SH-SY5Y (cell line): ENCODE data around the gene SERPINI1.

Experiments used
- GATA2 ChIP-seq: IDR thresholded peaks from 2 replicates; pipeline ENCODE4 v1.6.1; 2011; ENCODE audit warnings: mild to moderate bottlenecking, low read depth, low read length
- GATA3 ChIP-seq: IDR thresholded peaks from 2 replicates; pipeline ENCODE4 v1.6.1; 2011; ENCODE audit warnings: low read depth, mild to moderate bottlenecking, low read length, moderate library complexity

The SERPINI1 gene

GRCh38 chr3:167723872-167724271 lies 11.6 kb upstream of the SERPINI1 start:
- TF ChIP-seq GATA2 (no peak), GATA3 (no peak)

- TF ChIP-seq GATA2 (no peak), GATA3 (no peak)
These were observed 7.3 kb upstream of the SERPINI1 start for GRCh38 chr3:167728176-167728575.

GRCh38 chr3:167728632-167729323 lies 6.7 kb upstream of the SERPINI1 start:
- TF ChIP-seq GATA2 (no peak), GATA3 (no peak)

- no peak for TF ChIP-seq GATA2
- TF ChIP-seq GATA3: no peak
These were observed 5.9 kb upstream of the SERPINI1 start for GRCh38 chr3:167729591-167729990.

GRCh38 chr3:167731393-167731792 lies 4.1 kb upstream of the SERPINI1 start:
- TF ChIP-seq GATA3 (no peak), GATA2 (no peak)

- TF ChIP-seq GATA2: no peak
- no peak for TF ChIP-seq GATA3
These were observed 3.0 kb upstream of the SERPINI1 start for GRCh38 chr3:167732313-167733065.

- TF ChIP-seq GATA2: no peak
These were observed 1.5 kb upstream of the SERPINI1 start for GRCh38 chr3:167733961-167734497.

- TF ChIP-seq GATA2 (0 out of 2 replicates have a peak, but pooled peaks have one; percentile 7), GATA3 (no peak)
These were observed 856 bp upstream of the SERPINI1 start, which contains the start of gene PDCD10 for GRCh38 chr3:167734498-167735232. Gene PDCD10, minus strand, starts transcription at chr3:167734892. Its CDS starts 14,735 bp downstream, at chr3:167720157.

- TF ChIP-seq GATA2 (no peak), GATA3 (no peak)
These were observed 805 bp downstream of the SERPINI1 start for GRCh38 chr3:167736264-167736787.

GRCh38 chr3:167736997-167737396 lies 1.5 kb downstream of the SERPINI1 start:
- TF ChIP-seq GATA2 (no peak), GATA3 (no peak)

- TF ChIP-seq GATA2: no peak
- no peak for TF ChIP-seq GATA3
These were observed 2.5 kb downstream of the SERPINI1 start for GRCh38 chr3:167738037-167738436.

GRCh38 chr3:167739190-167739810 lies 3.8 kb downstream of the SERPINI1 start:
- TF ChIP-seq GATA3 (no peak), GATA2 (no peak)

- TF ChIP-seq GATA3 (no peak), GATA2 (no peak)
These were observed 5.6 kb downstream of the SERPINI1 start for GRCh38 chr3:167740961-167741587.

- no peak for TF ChIP-seq GATA2
- no peak for TF ChIP-seq GATA3
These were observed 6.8 kb downstream of the SERPINI1 start for GRCh38 chr3:167742338-167742737.
